ENCODE measurements around the gene PGPEP1.
A peak's percentile ranks its signal among the peaks of the same experiment; 100 is the strongest.

PGPEP1 gene, protein sequence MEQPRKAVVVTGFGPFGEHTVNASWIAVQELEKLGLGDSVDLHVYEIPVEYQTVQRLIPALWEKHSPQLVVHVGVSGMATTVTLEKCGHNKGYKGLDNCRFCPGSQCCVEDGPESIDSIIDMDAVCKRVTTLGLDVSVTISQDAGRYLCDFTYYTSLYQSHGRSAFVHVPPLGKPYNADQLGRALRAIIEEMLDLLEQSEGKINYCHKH

DNA sequence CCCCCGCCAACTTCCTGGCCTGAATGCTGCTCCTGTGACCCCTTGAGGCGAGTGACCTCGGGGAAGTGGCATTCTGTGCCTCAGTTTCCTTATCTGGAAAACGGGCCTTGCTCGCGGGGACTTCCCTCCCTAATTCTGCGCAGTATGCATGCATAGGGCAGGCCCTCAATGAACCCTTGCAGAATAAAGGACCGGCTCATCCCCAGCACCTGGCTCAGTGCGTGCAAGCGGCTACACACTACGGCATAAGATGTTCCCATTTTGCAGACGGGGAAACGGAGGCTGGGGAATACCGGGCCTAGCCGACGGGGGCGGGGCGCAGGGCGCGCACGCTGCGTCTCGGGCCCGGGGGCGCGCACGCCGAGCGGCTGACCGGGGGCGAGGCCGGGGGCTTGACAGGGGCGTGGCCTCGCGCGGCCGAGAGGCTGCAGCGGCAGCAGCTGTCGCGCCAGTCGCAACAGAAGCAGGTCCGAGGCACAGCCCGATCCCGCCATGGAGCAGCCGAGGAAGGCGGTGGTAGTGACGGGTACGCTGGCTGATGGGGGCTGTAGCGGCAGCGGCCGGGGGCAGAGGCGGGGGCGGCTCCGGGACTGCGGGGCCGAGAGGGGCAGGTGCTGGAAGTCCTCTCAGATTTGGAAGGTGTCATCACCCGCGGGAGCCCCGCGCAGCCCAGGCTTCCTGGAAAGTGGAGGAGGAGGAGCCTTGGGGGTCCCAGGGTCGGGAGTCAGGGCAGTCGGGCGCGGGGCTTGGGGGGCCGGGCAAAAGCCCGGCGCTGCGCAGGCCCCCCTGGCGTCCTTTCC is at the start of gene PGPEP1:
TSS of gene PGPEP1 (plus strand) at position 409 of the 800 bp plus-strand sequence. CDS start at position 493, 84 bp downstream.
- peak in 13 of 14 donors; percentile 6 to 75 (median 39) for DNase-seq

DNA sequence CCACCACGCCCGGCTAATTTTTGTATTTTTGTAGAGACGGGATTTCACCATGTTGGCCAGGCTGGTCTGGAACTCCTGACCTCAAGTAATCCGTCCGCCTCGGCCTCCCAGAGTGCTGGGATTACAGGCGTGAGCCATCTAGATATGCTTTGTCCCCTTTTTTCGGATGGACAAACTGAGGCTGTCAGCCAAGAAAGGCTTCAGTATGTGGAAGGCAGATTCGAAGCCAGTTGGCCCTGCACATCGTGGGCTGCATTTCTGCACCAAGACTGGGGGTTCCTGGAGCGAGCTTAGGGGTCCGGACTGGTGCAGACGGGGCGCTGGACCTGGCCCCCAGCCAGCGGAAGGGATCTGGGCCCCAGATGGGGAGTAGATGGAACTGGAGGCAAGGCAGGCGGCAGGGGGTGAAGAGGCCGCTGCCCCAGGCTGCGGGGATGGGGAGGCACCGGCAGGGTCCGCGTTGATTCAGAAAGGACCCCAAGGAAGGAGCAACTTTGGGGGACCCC is 49.3 kb upstream of the PGPEP1 start:
- DNase-seq = peak in 2 of 14 donors; percentile 57 to 60

DNA sequence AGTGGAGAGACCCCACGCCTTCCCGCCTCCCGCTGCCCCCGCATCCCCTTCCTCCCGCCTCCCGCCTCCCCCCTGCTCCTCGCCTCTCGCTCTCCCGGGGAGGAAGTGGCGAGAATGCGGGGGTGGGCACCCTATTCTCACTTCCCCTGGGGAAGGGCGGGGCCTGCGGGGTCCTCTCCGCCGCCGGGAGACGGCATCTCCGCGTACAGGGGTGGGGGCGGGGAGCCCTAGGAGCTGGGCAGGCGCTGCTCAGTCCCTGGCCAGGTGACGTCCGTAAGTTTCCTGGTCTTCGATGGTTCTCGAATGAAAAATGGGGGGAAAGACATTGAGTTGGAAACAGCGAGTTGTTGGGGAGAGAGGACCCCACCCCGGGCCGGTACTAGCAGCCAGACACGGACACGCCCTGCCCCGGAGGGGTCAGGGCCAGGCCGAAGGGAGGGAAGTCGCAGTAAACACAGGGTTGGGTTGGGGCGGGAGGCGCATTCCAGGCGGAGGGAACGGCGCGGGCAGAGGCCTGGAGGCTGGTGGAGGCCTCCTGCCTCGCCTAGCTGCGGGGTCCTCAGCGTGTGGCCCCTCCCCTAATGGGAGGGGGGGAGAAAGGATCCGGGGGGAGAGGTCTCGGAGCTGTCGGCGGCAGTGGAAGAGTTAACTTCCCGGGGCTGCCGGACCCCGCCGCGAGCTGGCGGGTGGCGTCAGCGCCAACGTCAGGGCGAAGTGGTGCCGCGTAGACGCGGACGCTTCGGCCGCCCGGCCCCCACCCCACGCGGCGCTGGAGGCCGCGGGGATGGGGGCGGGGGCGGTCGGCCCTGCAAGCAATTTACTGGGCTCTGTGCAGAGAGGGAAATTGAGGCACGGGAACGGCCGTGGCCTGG is 48.6 kb upstream of the PGPEP1 start:
- peak in 13 of 14 donors; percentile 50 to 85 (median 74) for DNase-seq

DNA sequence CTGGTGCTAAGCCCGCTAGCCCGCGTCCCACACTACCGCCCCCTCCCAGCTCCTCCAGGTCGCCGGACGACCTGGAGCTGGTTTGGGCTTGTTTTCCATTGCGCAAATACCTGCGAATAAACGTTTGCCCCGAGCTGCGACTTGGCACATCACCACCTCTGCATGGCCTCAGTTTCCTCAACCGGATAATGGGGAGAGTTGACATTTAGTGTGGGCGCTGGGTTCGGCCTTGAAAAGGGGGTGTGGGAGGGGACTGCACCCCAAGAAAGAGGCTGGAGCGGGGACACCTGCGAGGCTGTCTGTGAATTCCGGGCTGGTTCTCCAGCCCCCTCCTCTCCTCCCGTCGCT is 48.0 kb upstream of the PGPEP1 start:
- DNase-seq = peak in 1 of 14 donors; percentile 31

DNA sequence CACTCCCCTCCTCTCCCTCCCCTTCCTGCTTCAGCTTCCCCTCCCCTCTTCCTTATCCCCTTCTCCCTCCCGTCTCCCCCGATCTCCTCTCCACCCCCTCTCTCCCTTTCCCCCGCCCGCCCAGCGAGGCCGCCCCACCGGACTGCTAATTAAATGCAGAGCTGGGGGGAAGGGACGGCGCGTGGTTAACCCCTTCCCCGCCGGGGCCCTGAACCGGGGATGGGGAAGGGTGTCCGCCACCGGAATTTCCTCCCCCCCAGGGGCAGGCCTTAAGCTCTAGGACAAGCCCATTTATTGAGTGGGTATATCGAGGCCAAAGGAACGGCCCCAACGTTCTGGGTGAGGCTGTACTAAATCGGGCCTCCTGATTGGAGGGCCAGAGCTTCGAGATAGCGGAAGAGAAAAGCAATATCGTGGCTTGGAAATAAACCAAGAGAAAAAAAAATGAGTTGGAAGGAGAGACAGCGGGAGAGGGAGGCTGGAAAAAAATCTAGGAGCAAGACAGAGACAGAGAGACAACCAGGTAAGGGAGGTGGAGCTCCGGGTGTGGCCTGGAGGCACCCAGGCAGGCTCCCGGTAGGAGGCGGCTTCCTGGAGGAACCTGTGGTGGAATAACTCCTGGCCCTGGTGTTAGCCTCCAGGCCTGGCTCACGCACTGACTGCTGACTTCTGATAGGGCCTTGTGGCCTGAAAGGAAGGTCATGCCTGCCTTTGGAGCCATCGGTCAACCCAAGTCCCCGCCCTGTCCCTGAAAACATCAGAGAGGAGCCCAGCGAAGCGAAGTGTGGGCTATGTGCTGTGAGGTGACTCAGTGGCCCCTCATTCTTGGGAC is 47.4 kb upstream of the PGPEP1 start:
- DNase-seq = peak in 11 of 14 donors; percentile 31 to 62 (median 50)

DNA sequence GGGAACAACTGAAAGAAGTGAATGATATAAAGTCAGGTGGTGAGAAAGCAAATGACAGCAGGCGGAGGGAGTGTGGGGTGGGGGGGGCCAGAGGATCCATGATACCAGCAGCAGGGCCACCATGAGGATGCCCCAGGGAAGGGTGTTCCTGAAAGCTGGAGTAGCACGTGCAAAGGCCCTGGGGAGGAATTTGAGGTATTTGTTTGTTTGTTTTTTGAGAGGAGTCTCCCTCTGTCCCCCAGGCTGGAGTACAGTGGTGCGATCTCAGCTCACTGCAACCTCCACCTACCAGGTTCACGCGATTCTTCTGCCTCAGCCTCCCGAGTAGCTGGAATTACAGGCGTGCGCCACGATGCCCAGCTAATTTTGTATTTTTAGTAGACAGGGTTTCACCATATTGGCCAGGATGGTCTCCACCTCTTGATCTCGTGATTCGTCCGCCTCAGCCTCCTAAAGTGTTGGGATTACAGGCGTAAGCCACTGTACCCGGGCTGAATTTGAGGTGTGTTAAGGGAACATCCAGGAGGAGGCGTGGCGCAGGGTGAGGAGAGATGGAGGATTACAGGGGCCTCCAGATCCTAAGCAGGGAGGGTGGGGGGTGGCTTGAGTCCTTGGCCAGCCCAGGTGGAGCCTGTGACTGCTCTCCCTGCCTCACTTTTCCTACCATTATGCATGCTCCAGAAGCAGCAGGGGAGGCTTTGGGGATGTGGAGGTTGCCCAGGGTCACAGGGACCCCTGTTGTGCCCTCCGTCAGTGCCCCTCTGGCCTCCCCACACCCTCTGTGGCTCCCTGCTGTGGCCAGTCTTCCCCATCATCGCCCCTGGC is 46.5 kb upstream of the PGPEP1 start:
- no peak for DNase-seq

DNA sequence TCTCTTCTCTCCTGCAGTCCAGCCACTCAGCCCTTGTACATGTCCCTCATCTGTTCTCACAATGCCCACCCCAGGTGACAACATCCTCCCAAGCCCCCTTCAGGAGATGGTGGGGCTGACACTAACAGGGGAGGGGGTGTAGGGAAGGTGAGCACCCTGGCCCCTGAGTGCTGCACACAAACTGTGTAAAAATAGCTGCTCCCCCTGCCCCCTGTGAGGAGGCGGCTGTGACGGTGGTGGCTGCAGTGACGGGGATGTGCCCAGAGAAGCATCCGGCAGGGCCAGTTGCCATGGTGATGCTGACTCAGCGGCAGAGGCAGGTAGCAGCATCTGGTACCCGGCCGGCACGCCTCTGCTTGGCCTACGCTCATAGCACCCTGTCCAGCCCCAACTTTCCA is 45.9 kb upstream of the PGPEP1 start:
- DNase-seq = no peak

DNA sequence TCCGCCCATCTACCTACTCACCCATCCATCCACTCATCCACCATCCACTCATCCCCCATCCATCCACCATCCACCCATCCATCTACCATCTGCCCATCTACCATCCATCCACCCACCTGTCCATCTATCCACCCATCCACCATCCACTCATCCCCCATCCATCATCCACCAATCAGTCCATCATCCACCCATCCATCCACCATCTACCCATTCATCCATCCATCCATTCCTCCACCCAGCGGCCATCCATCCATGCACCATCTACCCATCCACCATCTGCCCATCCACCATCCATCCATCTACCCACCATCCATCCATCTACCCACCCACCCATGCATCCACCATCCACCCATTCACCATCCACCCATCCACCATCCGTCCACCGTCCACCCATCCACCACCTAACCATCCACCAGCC is 45.4 kb upstream of the PGPEP1 start:
- no peak for DNase-seq

DNA sequence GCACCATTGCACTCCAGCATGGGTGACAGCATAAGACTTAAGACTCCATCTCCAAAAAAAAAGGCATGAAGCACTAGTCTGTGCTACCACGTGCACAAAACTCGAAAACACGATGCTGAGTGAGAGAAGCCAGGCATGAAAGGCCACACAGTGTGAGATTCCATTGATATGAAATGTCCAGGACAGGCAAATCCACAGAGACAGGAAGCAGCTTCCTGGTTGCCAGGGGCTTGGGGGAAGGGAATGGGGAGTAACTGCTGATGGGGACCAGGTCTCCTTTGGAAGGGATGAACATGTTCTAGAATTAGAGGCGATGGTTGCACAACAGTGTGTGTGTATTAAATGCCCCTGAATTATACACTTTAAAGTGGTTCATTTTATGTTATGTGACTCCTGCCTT is 43.1 kb upstream of the PGPEP1 start:
- DNase-seq = no peak

DNA sequence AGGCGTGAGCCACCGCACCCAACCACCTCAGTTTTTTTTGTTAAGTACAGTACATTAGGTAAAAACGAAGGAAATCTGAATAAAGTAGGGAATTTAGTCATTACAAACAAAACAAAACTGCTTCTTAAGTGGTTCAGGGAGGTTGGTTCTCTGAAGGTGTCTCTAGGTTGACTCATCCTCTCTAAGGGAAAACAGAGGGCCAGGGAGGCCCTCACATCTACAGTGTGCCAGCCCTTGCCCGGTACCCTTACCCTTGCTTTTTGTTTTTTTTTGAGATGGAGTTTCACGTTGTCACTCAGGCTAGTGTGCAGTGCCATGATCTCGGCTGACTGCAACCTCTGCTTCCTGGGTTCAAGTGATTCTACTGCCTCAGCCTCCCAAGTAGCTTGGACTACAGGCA is 41.8 kb upstream of the PGPEP1 start:
- no peak for DNase-seq

DNA sequence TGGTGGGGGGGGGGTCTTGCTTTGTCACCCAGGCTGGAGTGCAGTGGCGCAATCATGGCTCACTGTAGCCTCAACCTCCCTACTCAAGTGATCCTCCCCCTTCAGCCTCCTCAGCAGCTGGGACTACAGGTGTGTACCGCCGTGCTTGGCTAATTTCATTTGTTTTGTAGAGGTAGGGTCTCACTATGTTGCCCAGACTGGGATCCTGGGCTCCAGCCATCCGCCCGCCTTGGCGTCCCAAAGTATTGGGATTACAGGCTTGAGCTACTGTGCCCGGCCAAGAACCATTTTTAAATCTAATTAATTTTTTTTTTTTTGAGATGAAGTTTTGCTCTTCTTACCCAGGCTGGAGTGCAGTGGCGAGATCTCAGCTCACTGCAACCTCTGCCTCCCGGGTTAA is 40.7 kb upstream of the PGPEP1 start:
- DNase-seq = no peak

DNA sequence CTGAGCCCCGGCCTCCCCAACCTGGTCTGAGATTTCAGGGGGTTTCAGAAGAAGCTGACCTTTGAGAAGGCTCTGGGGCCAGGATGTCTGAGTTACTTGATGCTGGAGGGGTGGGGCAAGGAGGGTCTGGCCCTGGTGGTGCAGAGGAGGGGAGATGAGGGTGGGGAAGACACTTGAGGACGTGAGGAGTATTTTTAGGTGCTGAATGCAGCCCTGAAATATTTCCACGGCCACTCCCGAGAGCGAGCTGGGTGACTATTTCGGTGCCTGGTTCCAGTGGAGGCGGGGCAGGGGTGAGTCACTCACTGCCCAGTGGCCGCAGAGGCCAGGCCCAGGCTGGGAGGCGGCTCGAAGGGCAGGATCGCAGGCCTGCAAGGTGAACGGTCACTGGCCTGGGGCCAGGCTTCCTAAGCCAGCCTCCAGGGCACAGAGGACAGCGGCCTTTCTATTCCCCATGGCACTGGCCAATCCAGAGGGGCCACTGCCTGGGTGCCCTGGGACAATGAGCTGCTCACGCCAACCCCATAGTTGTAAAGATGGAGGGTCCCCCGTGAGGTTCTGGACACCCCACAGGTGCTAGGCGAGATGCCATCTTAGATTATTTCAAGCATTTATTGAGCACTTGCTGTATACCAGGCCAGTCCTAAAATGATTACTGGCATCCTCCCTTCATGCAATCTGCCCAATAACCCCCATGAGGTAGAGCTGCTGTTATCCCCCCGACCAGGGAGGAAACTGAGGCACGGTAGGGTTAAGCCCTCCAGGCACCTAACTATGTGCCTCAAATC is 39.3 kb upstream of the PGPEP1 start:
- no peak for DNase-seq

DNA sequence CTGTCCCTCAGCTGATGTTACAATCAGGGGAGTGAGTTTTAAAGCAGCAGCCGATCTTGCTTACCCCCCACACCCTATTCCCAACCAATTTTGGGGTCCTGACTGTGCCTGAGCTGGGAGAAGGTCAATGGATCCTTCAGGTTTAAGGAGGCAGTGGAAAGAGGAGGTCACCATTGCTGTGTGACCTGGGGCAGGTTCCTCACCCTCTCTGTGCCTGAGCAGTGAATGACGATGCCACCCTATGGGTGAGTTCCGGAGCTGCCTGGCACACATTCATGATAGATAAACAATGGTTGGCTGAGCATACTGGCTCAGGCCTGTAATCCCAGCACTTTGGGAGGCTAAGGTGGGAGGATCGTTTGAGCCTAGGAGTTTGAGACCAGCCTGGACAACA is 38.7 kb upstream of the PGPEP1 start:
- DNase-seq = no peak

DNA sequence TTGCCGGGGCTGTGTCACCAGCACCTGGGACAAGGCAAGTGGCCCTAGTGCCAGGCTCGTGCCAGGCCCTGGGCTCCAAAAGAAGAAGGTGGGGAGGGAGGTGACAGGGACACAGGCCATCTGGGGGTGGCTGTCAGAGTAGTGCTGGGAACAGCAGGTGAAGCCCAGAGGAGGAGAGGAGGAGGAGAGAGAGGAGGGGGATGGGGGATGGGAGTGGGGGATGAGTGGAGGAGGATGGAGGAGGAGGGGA is 36.3 kb upstream of the PGPEP1 start:
- peak in 2 of 14 donors; percentile 60 to 72 for DNase-seq

DNA sequence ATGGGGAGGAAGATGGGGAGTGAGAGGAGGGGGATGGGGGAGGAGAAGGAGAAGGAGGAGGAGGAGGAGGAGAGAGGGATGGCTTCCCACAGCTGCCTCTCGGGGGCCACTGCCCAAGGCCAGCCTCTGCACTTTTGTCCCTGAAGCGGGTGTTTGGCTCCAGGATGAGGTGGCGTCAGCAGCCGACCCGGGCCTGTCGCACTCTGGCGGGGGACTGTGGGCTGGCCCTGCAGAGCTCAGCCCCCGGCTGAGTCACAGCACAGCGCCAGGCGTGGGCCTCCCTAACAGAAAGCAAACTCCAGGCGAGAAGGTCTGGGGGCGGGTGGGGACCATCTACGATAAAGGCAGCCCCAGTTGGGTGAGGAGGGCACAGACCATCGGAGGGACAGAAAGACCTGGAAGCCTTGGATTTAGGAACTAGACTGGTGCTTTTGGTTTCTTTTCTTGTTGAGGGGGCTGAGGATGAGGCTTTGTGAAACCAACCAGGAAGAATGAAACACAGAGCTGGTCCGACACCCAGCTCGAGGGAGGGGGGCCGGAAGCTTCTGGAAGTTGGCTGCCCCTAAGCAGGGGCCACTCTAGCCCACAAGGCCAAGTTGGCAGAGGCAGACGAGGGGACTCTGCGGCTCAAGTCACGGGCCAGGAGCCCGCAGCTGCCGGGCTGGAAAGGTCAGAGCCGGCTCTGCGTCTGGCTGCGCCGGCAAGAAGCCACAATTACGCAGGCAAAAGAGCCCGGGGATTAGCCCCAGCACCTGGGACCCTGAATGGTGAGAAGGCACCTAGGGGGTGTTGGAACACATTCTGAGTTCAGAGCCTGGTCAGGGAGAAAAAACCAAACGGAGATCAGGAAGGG is 35.7 kb upstream of the PGPEP1 start:
- DNase-seq = peak in 13 of 14 donors; percentile 28 to 87 (median 71)

DNA sequence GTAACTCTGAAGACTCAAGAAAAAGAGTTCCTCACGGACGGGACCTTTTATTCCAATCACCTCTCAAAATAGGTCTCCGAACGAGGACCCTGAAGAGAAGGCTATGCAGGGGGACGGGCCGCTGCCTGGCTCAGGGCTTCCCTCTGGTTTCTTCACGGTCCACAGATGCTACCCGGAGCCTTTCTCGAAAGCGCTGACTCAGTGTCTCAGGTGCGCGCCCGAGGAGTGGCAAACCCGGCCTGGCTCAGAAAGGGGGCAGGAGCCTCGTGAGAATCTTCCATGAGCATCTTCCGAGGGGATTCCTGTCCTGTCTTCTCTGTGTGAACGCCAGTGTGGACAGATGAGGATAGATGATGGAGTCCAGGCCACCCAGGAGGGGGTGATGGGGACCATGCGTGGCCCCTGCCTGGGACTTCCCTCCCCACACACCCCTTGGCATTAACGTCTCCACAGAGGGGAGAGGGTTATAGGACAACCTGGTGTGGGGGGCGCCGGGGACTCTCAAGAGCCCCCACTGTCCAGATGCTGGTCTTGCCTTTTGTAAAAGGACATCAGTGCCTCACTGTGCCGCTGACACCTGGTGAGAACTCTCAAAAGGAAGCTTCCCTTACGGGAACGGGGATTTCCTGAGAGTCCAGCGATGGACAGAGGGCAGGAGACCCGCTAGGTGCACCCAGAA is 34.0 kb upstream of the PGPEP1 start:
- DNase-seq = peak in 1 of 14 donors; percentile 46

DNA sequence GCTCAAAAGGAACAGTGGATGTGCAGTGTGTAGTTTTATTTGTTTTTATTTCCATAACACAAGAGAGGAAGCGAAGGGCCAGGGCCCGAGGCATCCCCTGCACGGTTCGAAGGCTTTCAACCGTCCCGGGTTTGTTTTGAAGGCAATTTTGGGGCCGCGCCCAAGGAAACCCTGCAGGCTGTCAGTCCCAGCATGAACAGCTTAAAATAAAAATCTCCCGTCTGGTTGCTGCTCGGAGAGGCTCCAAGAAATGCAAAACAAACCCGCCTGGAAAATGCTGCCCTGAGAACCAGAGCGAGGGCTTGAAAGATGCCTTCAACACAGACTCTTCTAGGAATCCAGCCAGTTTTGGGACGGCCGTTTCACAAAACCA is 33.5 kb upstream of the PGPEP1 start:
- DNase-seq = peak in 2 of 14 donors; percentile 36 to 91

DNA sequence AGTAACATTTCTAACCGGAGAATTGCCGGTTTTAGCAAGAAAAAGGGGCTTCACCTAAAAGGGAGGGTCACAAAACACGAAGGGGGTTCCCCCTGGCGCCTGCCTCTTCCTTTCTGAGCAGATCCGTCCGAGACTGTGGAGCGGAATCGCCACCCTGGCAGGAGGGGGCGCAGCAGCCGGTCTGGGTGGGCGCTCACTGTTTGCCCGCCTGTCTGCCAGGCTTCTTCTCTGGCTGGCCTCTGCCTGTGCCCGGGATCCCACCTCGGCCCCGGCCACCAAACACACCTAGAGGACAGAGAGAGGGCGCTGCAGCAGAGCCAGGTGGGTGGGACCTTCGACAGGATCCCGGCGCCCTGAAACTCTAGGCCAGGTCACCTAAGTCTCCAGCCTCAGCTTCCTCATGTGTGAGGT is 33.1 kb upstream of the PGPEP1 start:
- no peak for DNase-seq
